Activated CD4-positive, alpha-beta T cell treated with anti-CD3 and anti-CD28 coated beads for 36 hours (primary cell): ENCODE data around the gene UBASH3A. TPM values are rescaled to one million over a fixed set of nuclear protein-coding genes. Genes with fewer than 3 reads are reported as not detected.

ENCODE experiments used
- ATAC-seq: fragments of 200-7000 bp; cut with Tn5 transposase; one replicate; pipeline ENCODE4 v1.10.0; 2021; ENCODE audit warnings: mild to moderate bottlenecking, moderate library complexity
- CTCF ChIA-PET: fragments of 350-600 bp; sonication (Branson Sonifier 250); formaldehyde crosslinking; loops from one replicate; lab custom pipeline; 2021; ENCODE audit warnings: antibody characterized with exemption; lab: Charles Lee
- POLR2A ChIA-PET: fragments of 350-600 bp; sonication (Branson Sonifier 250); formaldehyde crosslinking; loops from one replicate; lab custom pipeline; 2021; ENCODE audit warnings: antibody characterized with exemption, inconsistent platforms; lab: Charles Lee
- DNase-seq: peaks from one replicate; pipeline ENCODE4 v3.0.0-alpha.2; 2020
- H3K27ac Mint-ChIP-seq: one replicate; pipeline ENCODE4 v1.8.0; 2021; ENCODE audit warnings: mixed read lengths
- H3K27me3 Mint-ChIP-seq: one replicate; pipeline ENCODE4 v1.8.0; 2021; ENCODE audit warnings: mixed read lengths
- H3K36me3 Mint-ChIP-seq: one replicate; pipeline ENCODE4 v1.8.0; 2021; ENCODE audit warnings: low read depth, mixed read lengths
- H3K4me1 Mint-ChIP-seq: one replicate; pipeline ENCODE4 v1.8.0; 2021; ENCODE audit warnings: mixed read lengths
- H3K4me3 Mint-ChIP-seq: one replicate; pipeline ENCODE4 v1.8.0; 2021; ENCODE audit warnings: mild to moderate bottlenecking, moderate library complexity, mixed read lengths
- H3K9me3 Mint-ChIP-seq: one replicate; pipeline ENCODE4 v1.8.0; 2021; ENCODE audit warnings: low read depth, mixed read lengths
- intact Hi-C, 2 experiments: fragments of 100-400 bp; cut with DNase I in 1 of 2; cut with micrococcal nuclease in 1 of 2; formaldehyde crosslinking; loops; one replicate each; pipeline versions ENCODE4 v1.14.2 to v1.15.1; 2022 to 2024; cut with DNase I, micrococcal nuclease
- total RNA-seq, 2 experiments: library from RNA; stranded (reverse); gene quantifications; one replicate each; pipeline ENCODE4 v1.2.3, GENCODE V29; 2021

Gene UBASH3A
- total RNA-seq, 2 experiments from 2014 or later = 37.3 to 39.0 TPM

DNA sequence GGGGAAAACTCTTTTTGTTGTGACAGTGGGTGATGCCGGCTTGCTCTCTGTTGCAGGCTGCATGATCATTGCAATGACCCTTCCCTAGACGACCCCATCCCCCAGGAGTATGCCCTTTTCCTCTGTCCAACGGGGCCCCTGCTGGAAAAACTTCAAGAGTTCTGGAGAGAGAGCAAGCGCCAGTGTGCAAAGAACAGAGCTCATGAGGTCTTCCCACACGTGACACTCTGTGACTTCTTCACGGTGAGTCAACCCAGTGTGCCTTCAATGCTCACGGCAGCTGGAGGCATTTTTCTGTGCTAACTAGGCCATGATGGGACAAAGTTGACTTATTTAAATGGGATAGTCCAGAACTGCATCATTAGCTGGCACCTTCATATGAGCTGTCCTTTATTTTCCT is 5.7 kb downstream of the UBASH3A start:
- H3K4me1 Mint-ChIP-seq = peaks cover 25% of the 10 kb centered on the region
- H3K36me3 Mint-ChIP-seq = peaks cover 55% of the 10 kb centered on the region
- no peaks in the 10 kb centered on the region for H3K27me3 Mint-ChIP-seq
- H3K27ac Mint-ChIP-seq = peak overlapping the region; percentile 86
- peak overlapping the region; percentile 42 for H3K4me3 Mint-ChIP-seq
- ATAC-seq = no peak
- POLR2A ChIA-PET = no interaction called here
- intact Hi-C loops = loop anchor here (5.0 to 10.0 kb wide), 4 partner anchors 37 to 1045 kb away; partner anchors contain the start of genes MX2 (in 1 of the 2) and SLC37A1 (in 1 of the 2)
- CTCF ChIA-PET = interaction anchor here (0.9 to 2.1 kb wide), 7 partner anchors 9 to 70 kb away, joined by 3 to 10 read pairs (median 5); no protein-coding TSS in a partner anchor
- DNase-seq = peak; percentile 41
- H3K9me3 Mint-ChIP-seq = no peaks in the 10 kb centered on the region

GRCh38 chr21:42411197-42411869 is 7.6 kb downstream of the UBASH3A start:
- ATAC-seq = peak; percentile 47
- Mint-ChIP-seq H3K36me3 (peaks cover 53% of the 10 kb centered on the region), H3K4me1 (peaks cover 23% of the 10 kb centered on the region), H3K27ac (no peak overlapping the region), H3K4me3 (no peak overlapping the region), H3K9me3 (no peaks in the 10 kb centered on the region), H3K27me3 (no peaks in the 10 kb centered on the region)
- peak; percentile 80 for DNase-seq
- intact Hi-C loops = loop anchor here in 1 of 2 experiments (5.0 kb wide), 1 partner anchor 174 kb away; no protein-coding TSS in a partner anchor
- ChIA-PET POLR2A (interaction anchor here (0.9 kb wide), 1 partner anchor 18 kb away, joined by 4 read pairs; no protein-coding TSS in a partner anchor), CTCF (interaction anchor here (0.6 to 1.3 kb wide), 5 partner anchors 10 to 375 kb away, joined by 3 to 7 read pairs (median 4); no protein-coding TSS in a partner anchor)

GRCh38 chr21:42411891-42412635 is 8.4 kb downstream of the UBASH3A start:
- POLR2A ChIA-PET = no interaction called here
- H3K4me1 Mint-ChIP-seq = peaks cover 16% of the 10 kb centered on the region

DNA sequence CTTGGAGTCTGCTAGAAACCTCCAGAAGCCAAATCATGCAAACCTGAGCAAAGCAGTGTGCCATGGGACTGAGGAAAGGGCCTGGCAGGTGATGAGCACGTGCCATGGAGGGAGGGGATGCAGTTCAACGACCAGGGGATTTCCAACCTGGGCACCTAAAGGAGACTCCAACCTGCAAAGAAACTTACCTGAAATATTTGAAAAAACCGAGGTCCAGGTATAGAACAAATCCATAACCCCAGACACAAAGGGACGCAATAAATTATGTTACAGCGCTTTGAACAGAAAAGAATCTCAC is 8.9 kb downstream of the UBASH3A start:
- Mint-ChIP-seq H3K9me3 (no peaks in the 10 kb centered on the region), H3K4me3 (no peak overlapping the region), H3K36me3 (peaks cover 52% of the 10 kb centered on the region), H3K4me1 (peaks cover 13% of the 10 kb centered on the region), H3K27ac (no peak overlapping the region), H3K27me3 (no peaks in the 10 kb centered on the region)
- CTCF ChIA-PET = interaction anchor here (0.6 to 1.1 kb wide), 2 partner anchors 31 to 98 kb away, joined by 3 read pairs; no protein-coding TSS in a partner anchor
- ATAC-seq (no peak), DNase-seq (no peak)
- intact Hi-C loops = loop anchor here in 1 of 2 experiments (5.0 kb wide), 1 partner anchor 175 kb away; no protein-coding TSS in a partner anchor
- POLR2A ChIA-PET = interaction anchor here (1.6 kb wide), 1 partner anchor 9 kb away, joined by 10 read pairs; the partner anchor contains the start of gene UBASH3A

More at GRCh38 chr21:42411891-42412635, 8.4 kb downstream of the UBASH3A start:
- ATAC-seq = no peak
- intact Hi-C loops = loop anchor here in 1 of 2 experiments (5.0 kb wide), 1 partner anchor 175 kb away; no protein-coding TSS in a partner anchor
- H3K9me3 Mint-ChIP-seq = no peaks in the 10 kb centered on the region
- H3K27me3 Mint-ChIP-seq = no peaks in the 10 kb centered on the region
- CTCF ChIA-PET = interaction anchor here (0.6 to 1.3 kb wide), 6 partner anchors 9 to 98 kb away, joined by 3 to 7 read pairs (median 4); no protein-coding TSS in a partner anchor
- peaks cover 52% of the 10 kb centered on the region for H3K36me3 Mint-ChIP-seq
- H3K27ac Mint-ChIP-seq = no peak overlapping the region
- no peak for DNase-seq
- H3K4me3 Mint-ChIP-seq = no peak overlapping the region

GRCh38 chr21:42413093-42413492 is 9.4 kb downstream of the UBASH3A start:
- peaks cover 12% of the 10 kb centered on the region for H3K4me1 Mint-ChIP-seq
- H3K27ac Mint-ChIP-seq = no peak overlapping the region
- H3K36me3 Mint-ChIP-seq = peaks cover 49% of the 10 kb centered on the region
- ATAC-seq (no peak), DNase-seq (no peak)
- ChIA-PET CTCF (interaction anchor here (0.9 to 1.2 kb wide), 5 partner anchors 10 to 32 kb away, joined by 3 to 7 read pairs (median 4); partner anchors contain the start of gene UBASH3A), POLR2A (interaction anchor here (1.6 kb wide), 1 partner anchor 9 kb away, joined by 10 read pairs; the partner anchor contains the start of gene UBASH3A)
- intact Hi-C loops = loop anchor here in 1 of 2 experiments (5.0 kb wide), 1 partner anchor 176 kb away; no protein-coding TSS in a partner anchor
- H3K9me3 Mint-ChIP-seq = no peaks in the 10 kb centered on the region
- no peak overlapping the region for H3K4me3 Mint-ChIP-seq
- no peaks in the 10 kb centered on the region for H3K27me3 Mint-ChIP-seq

GRCh38 chr21:42413500-42413899 is 9.8 kb downstream of the UBASH3A start:
- intact Hi-C loops = loop anchor here in 1 of 2 experiments (5.0 kb wide), 1 partner anchor 176 kb away; no protein-coding TSS in a partner anchor
- H3K36me3 Mint-ChIP-seq = peaks cover 50% of the 10 kb centered on the region
- DNase-seq (peak; percentile 80), ATAC-seq (peak; percentile 31)
- no peak overlapping the region for H3K4me3 Mint-ChIP-seq
- H3K4me1 Mint-ChIP-seq = peaks cover 12% of the 10 kb centered on the region
- no peaks in the 10 kb centered on the region for H3K27me3 Mint-ChIP-seq
- H3K9me3 Mint-ChIP-seq = no peaks in the 10 kb centered on the region
- POLR2A ChIA-PET = interaction anchor here (0.8 to 1.6 kb wide), 2 partner anchors 10 to 13 kb away, joined by 3 to 10 read pairs; partner anchors contain the start of gene UBASH3A
- CTCF ChIA-PET = interaction anchor here (0.9 to 1.2 kb wide), 6 partner anchors 10 to 175 kb away, joined by 3 to 7 read pairs (median 4); partner anchors contain the start of gene UBASH3A
- no peak overlapping the region for H3K27ac Mint-ChIP-seq

GRCh38 chr21:42414066-42414465 is 10.4 kb downstream of the UBASH3A start:
- Mint-ChIP-seq H3K4me3 (peak overlapping the region; percentile 68), H3K27me3 (no peaks in the 10 kb centered on the region)

DNA sequence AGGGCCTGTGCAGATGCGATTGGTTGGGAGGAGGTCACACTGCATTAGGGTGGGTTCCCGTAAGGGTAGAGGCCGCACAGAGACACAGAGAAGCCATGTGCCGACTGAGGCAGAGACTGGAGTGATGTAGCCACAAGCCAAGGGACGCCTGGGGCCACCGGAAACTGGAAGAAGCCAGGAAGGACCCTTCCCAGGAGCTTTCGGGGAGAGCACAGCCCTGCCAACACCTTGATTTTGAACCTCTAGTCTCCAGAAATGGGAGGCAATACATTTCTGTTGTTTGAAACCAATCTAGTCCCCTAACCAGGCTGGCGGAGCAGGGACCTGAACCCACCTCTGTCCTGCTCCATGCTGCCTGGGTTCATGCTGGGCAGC is 10.8 kb downstream of the UBASH3A start:
- no peak for ATAC-seq
- ChIA-PET POLR2A (no interaction called here), CTCF (interaction anchor here (1.1 to 2.2 kb wide), 2 partner anchors 10 to 176 kb away, joined by 3 to 9 read pairs; partner anchors contain the start of gene UBASH3A)
- DNase-seq = no peak
- peaks cover 61% of the 10 kb centered on the region for H3K36me3 Mint-ChIP-seq
- no peaks in the 10 kb centered on the region for H3K27me3 Mint-ChIP-seq
- H3K4me1 Mint-ChIP-seq = peaks cover 21% of the 10 kb centered on the region
- intact Hi-C loops = loop anchor here (2.0 to 5.0 kb wide), 4 partner anchors 14 to 226 kb away; no protein-coding TSS in a partner anchor
- H3K27ac Mint-ChIP-seq = no peak overlapping the region
- peak overlapping the region; percentile 68 for H3K4me3 Mint-ChIP-seq
- peaks cover 5% of the 10 kb centered on the region for H3K9me3 Mint-ChIP-seq

More at GRCh38 chr21:42414066-42414465, 10.4 kb downstream of the UBASH3A start:
- POLR2A ChIA-PET = interaction anchor here (0.8 to 1.6 kb wide), 2 partner anchors 10 to 14 kb away, joined by 3 to 10 read pairs; partner anchors contain the start of gene UBASH3A
- Mint-ChIP-seq H3K27ac (no peak overlapping the region), H3K9me3 (peaks cover under 1% of the 10 kb centered on the region), H3K36me3 (peaks cover 56% of the 10 kb centered on the region), H3K4me1 (peaks cover 16% of the 10 kb centered on the region)
- intact Hi-C loops = loop anchor here (2.0 to 5.0 kb wide), 4 partner anchors 13 to 225 kb away; no protein-coding TSS in a partner anchor
- no peak for ATAC-seq
- DNase-seq = no peak
- CTCF ChIA-PET = interaction anchor here (0.9 to 1.2 kb wide), 5 partner anchors 10 to 175 kb away, joined by 3 to 7 read pairs (median 4); partner anchors contain the start of gene UBASH3A

DNA sequence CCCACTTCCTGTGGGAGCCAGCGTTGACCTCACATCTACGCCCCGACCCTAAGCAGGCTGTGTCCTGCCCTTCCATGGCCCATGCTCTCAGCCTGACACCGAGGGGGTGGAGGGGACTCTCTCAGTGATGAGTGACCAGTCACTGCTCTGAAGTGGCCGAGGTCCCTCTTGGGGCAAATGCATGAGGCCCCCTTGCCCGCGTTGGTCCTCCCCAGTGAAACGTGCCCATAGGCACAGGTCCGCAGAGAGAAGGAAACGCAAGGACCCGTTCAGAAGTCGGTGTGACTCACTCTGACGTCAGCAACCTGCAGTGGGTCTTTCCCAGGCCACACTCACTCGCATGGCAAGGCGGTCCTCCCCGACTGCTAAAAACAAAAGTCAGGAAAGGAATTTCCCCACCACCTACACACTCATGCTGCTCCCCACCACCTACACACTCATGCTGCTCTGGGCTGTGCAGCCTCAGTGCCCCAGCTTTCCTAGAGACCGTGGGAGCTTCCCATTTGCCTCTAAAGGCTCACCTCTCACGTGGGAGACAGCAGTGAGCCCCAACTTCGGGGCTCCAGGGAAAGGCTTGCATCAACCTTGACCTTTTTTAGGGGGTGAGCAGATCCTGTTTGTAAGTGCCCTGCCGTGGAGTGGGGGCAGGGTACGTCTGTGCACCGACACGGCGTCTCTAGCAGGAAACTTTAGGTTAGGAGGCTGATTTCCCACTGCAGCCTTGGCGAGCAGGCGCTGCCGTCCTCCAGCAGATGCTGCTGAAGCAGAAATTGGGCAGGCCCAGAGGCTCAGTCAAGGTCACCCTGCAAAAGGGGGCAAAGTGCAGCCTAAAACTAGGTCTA is 11.4 kb downstream of the UBASH3A start:
- ATAC-seq (peak; percentile 71), DNase-seq (peak; percentile 99)
- H3K36me3 Mint-ChIP-seq = peaks cover 67% of the 10 kb centered on the region
- H3K27me3 Mint-ChIP-seq = no peaks in the 10 kb centered on the region
- intact Hi-C loops = loop anchor here (1.0 to 5.0 kb wide), 15 partner anchors 8 to 462 kb away; partner anchors contain the start of genes RSPH1 (in 1 of the 2) and WDR4 (in 1 of the 2)
- POLR2A ChIA-PET = interaction anchor here (1.1 kb wide), 1 partner anchor 10 kb away, joined by 3 read pairs; no protein-coding TSS in a partner anchor
- H3K9me3 Mint-ChIP-seq = peaks cover 5% of the 10 kb centered on the region
- no peak overlapping the region for H3K27ac Mint-ChIP-seq
- CTCF ChIA-PET = interaction anchor here (0.9 to 2.2 kb wide), 4 partner anchors 10 to 14 kb away, joined by 3 to 9 read pairs (median 4); partner anchors contain the start of gene UBASH3A
- peak overlapping the region; percentile 68 for H3K4me3 Mint-ChIP-seq
- peaks cover 27% of the 10 kb centered on the region for H3K4me1 Mint-ChIP-seq
